ENCODE results near the gene TFR2. TPM values are rescaled to one million over a fixed set of nuclear protein-coding genes. Genes with fewer than 3 reads are reported as not detected.

The TFR2 gene
- total and polyA plus RNA-seq, 9 of the 15 experiments (the other 6 are each of a cell fraction or from before 2014, with no cell fraction given), result 3.8 to 123 (median 51.1) TPM

DNA sequence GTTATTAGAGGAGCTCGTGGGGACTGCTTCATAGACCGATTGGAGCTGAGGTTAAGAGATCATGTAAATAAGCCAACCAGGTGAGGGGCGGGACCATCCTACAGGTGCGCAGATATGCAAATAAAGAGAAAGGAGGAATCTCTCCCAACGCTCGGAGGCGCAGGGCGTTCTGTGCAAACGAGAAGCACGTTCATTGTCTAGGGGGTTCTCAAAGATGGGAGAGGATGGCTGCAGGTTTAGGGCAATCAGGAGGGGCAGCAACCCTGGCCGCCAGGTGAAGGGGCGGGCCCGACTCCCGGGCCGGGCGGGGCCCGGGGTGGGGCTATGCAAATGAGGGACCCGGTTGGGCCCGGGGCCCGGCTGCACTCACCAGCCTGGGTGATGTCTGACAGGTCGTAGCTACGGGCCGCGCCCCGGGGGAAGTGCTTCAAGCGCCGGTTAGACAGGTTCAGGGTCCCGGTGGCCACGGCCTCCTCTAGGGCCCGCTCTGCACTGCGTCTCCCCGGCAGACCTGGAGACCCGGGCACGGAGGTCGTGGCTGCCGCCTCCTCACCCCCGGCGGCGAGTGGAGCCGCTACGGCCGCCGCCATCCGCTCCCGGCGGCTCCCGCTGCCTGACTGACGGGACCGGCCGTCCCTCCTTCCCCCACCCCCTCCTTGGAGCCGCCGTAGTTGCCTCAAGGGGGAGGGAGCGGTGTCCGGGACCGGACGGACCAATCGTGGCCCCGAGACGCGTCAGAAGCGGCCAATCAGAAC lies 55.7 kb downstream of the TFR2 start, which contains the start of gene LRCH4 (continued):
- TF ChIP-seq, protein P1, sequence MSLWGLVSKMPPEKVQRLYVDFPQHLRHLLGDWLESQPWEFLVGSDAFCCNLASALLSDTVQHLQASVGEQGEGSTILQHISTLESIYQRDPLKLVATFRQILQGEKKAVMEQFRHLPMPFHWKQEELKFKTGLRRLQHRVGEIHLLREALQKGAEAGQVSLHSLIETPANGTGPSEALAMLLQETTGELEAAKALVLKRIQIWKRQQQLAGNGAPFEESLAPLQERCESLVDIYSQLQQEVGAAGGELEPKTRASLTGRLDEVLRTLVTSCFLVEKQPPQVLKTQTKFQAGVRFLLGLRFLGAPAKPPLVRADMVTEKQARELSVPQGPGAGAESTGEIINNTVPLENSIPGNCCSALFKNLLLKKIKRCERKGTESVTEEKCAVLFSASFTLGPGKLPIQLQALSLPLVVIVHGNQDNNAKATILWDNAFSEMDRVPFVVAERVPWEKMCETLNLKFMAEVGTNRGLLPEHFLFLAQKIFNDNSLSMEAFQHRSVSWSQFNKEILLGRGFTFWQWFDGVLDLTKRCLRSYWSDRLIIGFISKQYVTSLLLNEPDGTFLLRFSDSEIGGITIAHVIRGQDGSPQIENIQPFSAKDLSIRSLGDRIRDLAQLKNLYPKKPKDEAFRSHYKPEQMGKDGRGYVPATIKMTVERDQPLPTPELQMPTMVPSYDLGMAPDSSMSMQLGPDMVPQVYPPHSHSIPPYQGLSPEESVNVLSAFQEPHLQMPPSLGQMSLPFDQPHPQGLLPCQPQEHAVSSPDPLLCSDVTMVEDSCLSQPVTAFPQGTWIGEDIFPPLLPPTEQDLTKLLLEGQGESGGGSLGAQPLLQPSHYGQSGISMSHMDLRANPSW (CRISPR knock-in tag; IDR thresholded peaks at IDR 0.05), result no peak
- TF ChIP-seq RBM22 (IDR thresholded peaks at IDR 0.05; ENCODE audit: low read depth, low read length, poor library complexity, severe bottlenecking) (peak; percentile 88), ZFPM2 (CRISPR knock-in tag; IDR thresholded peaks at IDR 0.05) (peak; percentile 83; the same call in 1 of the 2 replicates), NFIC (IDR thresholded peaks at IDR 0.05) (peak; percentile 75), L3MBTL2 (IDR thresholded peaks at IDR 0.05) (0 out of 2 replicates have a peak, but pooled peaks have one; percentile 53), ZFP1 (CRISPR knock-in tag; IDR thresholded peaks at IDR 0.05) (no peak; the same call in 1 of the 2 replicates), PCBP1 (IDR thresholded peaks at IDR 0.05; ENCODE audit: low read depth, low read length, poor library complexity, severe bottlenecking) (peak; percentile 99), U2AF2 (optimal IDR thresholded peaks at IDR 0.05; ENCODE audit: low read depth, low read length) (no peak), JUN (IDR thresholded peaks at IDR 0.05; ENCODE audit: borderline replicate concordance, low read depth, low read length) (0 out of 2 replicates have a peak, but pooled peaks have one; percentile 3), JUN (CRISPR knock-in tag; IDR thresholded peaks at IDR 0.05; ENCODE audit: borderline replicate concordance) (peak; percentile 65; the same call in 1 of the 2 replicates), CC2D1A (IDR thresholded peaks at IDR 0.05) (peak; percentile 85; the same call in 1 of the 2 replicates), XRCC3 (IDR thresholded peaks at IDR 0.05) (no peak), PRMT5 (CRISPR knock-in tag; IDR thresholded peaks at IDR 0.05) (0 out of 2 replicates have a peak, but pooled peaks have one; percentile 22)
- TF ChIP-seq, protein P2, sequence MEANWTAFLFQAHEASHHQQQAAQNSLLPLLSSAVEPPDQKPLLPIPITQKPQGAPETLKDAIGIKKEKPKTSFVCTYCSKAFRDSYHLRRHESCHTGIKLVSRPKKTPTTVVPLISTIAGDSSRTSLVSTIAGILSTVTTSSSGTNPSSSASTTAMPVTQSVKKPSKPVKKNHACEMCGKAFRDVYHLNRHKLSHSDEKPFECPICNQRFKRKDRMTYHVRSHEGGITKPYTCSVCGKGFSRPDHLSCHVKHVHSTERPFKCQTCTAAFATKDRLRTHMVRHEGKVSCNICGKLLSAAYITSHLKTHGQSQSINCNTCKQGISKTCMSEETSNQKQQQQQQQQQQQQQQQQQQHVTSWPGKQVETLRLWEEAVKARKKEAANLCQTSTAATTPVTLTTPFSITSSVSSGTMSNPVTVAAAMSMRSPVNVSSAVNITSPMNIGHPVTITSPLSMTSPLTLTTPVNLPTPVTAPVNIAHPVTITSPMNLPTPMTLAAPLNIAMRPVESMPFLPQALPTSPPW (CRISPR knock-in tag; IDR thresholded peaks at IDR 0.05), result peak; percentile 99
- TF ChIP-seq, protein P3, sequence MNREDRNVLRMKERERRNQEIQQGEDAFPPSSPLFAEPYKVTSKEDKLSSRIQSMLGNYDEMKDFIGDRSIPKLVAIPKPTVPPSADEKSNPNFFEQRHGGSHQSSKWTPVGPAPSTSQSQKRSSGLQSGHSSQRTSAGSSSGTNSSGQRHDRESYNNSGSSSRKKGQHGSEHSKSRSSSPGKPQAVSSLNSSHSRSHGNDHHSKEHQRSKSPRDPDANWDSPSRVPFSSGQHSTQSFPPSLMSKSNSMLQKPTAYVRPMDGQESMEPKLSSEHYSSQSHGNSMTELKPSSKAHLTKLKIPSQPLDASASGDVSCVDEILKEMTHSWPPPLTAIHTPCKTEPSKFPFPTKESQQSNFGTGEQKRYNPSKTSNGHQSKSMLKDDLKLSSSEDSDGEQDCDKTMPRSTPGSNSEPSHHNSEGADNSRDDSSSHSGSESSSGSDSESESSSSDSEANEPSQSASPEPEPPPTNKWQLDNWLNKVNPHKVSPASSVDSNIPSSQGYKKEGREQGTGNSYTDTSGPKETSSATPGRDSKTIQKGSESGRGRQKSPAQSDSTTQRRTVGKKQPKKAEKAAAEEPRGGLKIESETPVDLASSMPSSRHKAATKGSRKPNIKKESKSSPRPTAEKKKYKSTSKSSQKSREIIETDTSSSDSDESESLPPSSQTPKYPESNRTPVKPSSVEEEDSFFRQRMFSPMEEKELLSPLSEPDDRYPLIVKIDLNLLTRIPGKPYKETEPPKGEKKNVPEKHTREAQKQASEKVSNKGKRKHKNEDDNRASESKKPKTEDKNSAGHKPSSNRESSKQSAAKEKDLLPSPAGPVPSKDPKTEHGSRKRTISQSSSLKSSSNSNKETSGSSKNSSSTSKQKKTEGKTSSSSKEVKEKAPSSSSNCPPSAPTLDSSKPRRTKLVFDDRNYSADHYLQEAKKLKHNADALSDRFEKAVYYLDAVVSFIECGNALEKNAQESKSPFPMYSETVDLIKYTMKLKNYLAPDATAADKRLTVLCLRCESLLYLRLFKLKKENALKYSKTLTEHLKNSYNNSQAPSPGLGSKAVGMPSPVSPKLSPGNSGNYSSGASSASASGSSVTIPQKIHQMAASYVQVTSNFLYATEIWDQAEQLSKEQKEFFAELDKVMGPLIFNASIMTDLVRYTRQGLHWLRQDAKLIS (CRISPR knock-in tag; IDR thresholded peaks at IDR 0.05), result peak; percentile 83; the same call in 1 of the 2 replicates
- TF ChIP-seq, protein P4, sequence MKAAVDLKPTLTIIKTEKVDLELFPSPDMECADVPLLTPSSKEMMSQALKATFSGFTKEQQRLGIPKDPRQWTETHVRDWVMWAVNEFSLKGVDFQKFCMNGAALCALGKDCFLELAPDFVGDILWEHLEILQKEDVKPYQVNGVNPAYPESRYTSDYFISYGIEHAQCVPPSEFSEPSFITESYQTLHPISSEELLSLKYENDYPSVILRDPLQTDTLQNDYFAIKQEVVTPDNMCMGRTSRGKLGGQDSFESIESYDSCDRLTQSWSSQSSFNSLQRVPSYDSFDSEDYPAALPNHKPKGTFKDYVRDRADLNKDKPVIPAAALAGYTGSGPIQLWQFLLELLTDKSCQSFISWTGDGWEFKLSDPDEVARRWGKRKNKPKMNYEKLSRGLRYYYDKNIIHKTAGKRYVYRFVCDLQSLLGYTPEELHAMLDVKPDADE (conservative IDR thresholded peaks at IDR 0.05; ENCODE audit: control insufficient read depth, low read depth, low read length), result peak; percentile 74

Measured in K562 (cell line).